OCI-LY3 (cell line): ENCODE measurements around the gene SIVA1.

ENCODE experiments used
- H2AFZ ChIP-seq: fragments of 200-600, 300-600 bp; shearing (Covaris generic); 2 replicates; pipeline ENCODE4 v1.6.0; 2014; ENCODE audit warnings: antibody characterized with exemption, low read depth, low read length
- H3K27ac ChIP-seq: fragments of 200-600, 300-600 bp; sonication (generic); 2 replicates; pipeline ENCODE4 v1.5.1; 2014; ENCODE audit warnings: mild to moderate bottlenecking, low read length, moderate library complexity, mixed read lengths
- H3K27me3 ChIP-seq: fragments of 200-600, 300-600 bp; sonication (generic); 2 replicates; pipeline ENCODE4 v1.6.1; 2014; ENCODE audit warnings: low read depth, low read length, mixed read lengths
- H3K36me3 ChIP-seq: fragments of 200-600, 300-600 bp; sonication (generic); replicated peaks from 2 replicates; pipeline ENCODE3; 2014; ENCODE audit warnings: low read depth, low read length, mixed read lengths
- H3K4me1 ChIP-seq: fragments of 300-600, 200-600 bp; sonication (generic); 2 replicates; pipeline ENCODE4 v1.6.1; 2014; ENCODE audit warnings: low read length, mixed read lengths
- H3K4me2 ChIP-seq: fragments of 200-600, 300-600 bp; sonication (generic); 2 replicates; pipeline ENCODE4 v1.6.1; 2014; ENCODE audit warnings: low read length, mixed read lengths
- H3K4me3 ChIP-seq: fragments of 300-600, 200-600 bp; sonication (generic); 2 replicates; pipeline ENCODE4 v1.5.1; 2014; ENCODE audit warnings: antibody characterized with exemption, mild to moderate bottlenecking, low read length, moderate library complexity
- H3K79me2 ChIP-seq: fragments of 300-600, 200-600 bp; shearing (Covaris generic); 2 replicates; pipeline ENCODE4 v1.6.1; 2014; ENCODE audit warnings: mild to moderate bottlenecking, low read length, mixed read lengths
- H3K9ac ChIP-seq: fragments of 300-600, 200-600 bp; shearing (Covaris generic); 2 replicates; pipeline ENCODE4 v1.6.0; 2014; ENCODE audit warnings: mild to moderate bottlenecking, low read length, moderate library complexity
- H3K9me3 ChIP-seq: fragments of 200-600, 300-600 bp; shearing (Covaris generic); 2 replicates; pipeline ENCODE4 v1.6.1; 2014; ENCODE audit warnings: low read length, mixed read lengths; ENCODE audit not compliant: insufficient read depth
- H4K20me1 ChIP-seq: fragments of 200-600, 300-600 bp; sonication (generic); 2 replicates; pipeline ENCODE4 v1.6.1; 2016; ENCODE audit warnings: low read length, mixed read lengths; ENCODE audit not compliant: insufficient read depth
- CTCF ChIP-seq: fragments of 200-600, 300-600 bp; sonication (generic); IDR thresholded peaks from 2 replicates; pipeline ENCODE4 v1.5.1; 2014; ENCODE audit warnings: antibody characterized with exemption, low read length, low read depth
- EZH2phosphoT487 ChIP-seq: fragments of 200-600 bp; shearing (Covaris generic); IDR thresholded peaks from 2 replicates; pipeline ENCODE4 v1.6.1; 2018; ENCODE audit warnings: antibody characterized with exemption, mixed run types, low read depth

Gene SIVA1

GRCh38 chr14:104788873-104789663, 36.1 kb downstream of the SIVA1 start:
- Histone ChIP-seq H3K9ac (no peak overlapping the region), H4K20me1 (peaks cover 68% of the 10 kb centered on the region), H3K27me3 (no peaks in the 10 kb centered on the region), H3K27ac (no peak overlapping the region), H3K4me1 (peaks cover 6% of the 10 kb centered on the region), H3K79me2 (peaks cover 72% of the 10 kb centered on the region), H2AFZ (no peak overlapping the region), H3K36me3 (peaks cover 10% of the 10 kb centered on the region), H3K9me3 (no peaks in the 10 kb centered on the region), H3K4me3 (no peak overlapping the region), H3K4me2 (no peak overlapping the region)
- TF ChIP-seq EZH2phosphoT487 (no peak), CTCF (no peak)

GRCh38 chr14:104789752-104790743, 37.1 kb downstream of the SIVA1 start:
- Histone ChIP-seq H3K36me3 (peaks cover 10% of the 10 kb centered on the region), H3K4me3 (no peak overlapping the region), H3K4me1 (peaks cover 9% of the 10 kb centered on the region), H3K27me3 (no peaks in the 10 kb centered on the region), H2AFZ (no peak overlapping the region), H3K4me2 (no peak overlapping the region), H4K20me1 (peaks cover 71% of the 10 kb centered on the region), H3K79me2 (peaks cover 81% of the 10 kb centered on the region), H3K9me3 (no peaks in the 10 kb centered on the region), H3K9ac (no peak overlapping the region), H3K27ac (no peak overlapping the region)
- no peak for TF ChIP-seq CTCF
- TF ChIP-seq EZH2phosphoT487, result no peak

- no peak overlapping the region for H3K4me3 ChIP-seq
Measured at GRCh38 chr14:104791425-104791824, 38.5 kb downstream of the SIVA1 start.

More at GRCh38 chr14:104791425-104791824, 38.5 kb downstream of the SIVA1 start:
- Histone ChIP-seq H3K9ac (no peak overlapping the region), H2AFZ (no peak overlapping the region), H4K20me1 (peaks cover 71% of the 10 kb centered on the region), H3K4me1 (peaks cover 15% of the 10 kb centered on the region), H3K79me2 (peaks cover 81% of the 10 kb centered on the region), H3K27ac (no peak overlapping the region), H3K4me2 (no peak overlapping the region), H3K36me3 (peaks cover 10% of the 10 kb centered on the region), H3K27me3 (no peaks in the 10 kb centered on the region), H3K9me3 (no peaks in the 10 kb centered on the region)
- TF ChIP-seq CTCF, result no peak
- TF ChIP-seq EZH2phosphoT487, result no peak
